Fibroblast of mammary gland (primary cell): ENCODE results near the gene PARVA.
A peak's percentile ranks its signal among the peaks of the same experiment; 100 is the strongest.

Experiments used
- DNase-seq: peaks from one replicate; pipeline ENCODE4 v3.0.0-alpha.2; 2010; ENCODE audit warnings: low read depth
- H3K4me3 ChIP-seq: 2 replicates; pipeline ENCODE4 v1.5.1; 2011; ENCODE audit warnings: low read depth, mild to moderate bottlenecking, low read length, moderate library complexity; ENCODE audit not compliant: control insufficient read depth
- CTCF ChIP-seq: conservative IDR thresholded peaks from 2 replicates; pipeline ENCODE4 v1.5.1; 2011; ENCODE audit warnings: low read depth, low read length, inconsistent platforms; ENCODE audit not compliant: control insufficient read depth, insufficient read depth

Gene PARVA

DNA sequence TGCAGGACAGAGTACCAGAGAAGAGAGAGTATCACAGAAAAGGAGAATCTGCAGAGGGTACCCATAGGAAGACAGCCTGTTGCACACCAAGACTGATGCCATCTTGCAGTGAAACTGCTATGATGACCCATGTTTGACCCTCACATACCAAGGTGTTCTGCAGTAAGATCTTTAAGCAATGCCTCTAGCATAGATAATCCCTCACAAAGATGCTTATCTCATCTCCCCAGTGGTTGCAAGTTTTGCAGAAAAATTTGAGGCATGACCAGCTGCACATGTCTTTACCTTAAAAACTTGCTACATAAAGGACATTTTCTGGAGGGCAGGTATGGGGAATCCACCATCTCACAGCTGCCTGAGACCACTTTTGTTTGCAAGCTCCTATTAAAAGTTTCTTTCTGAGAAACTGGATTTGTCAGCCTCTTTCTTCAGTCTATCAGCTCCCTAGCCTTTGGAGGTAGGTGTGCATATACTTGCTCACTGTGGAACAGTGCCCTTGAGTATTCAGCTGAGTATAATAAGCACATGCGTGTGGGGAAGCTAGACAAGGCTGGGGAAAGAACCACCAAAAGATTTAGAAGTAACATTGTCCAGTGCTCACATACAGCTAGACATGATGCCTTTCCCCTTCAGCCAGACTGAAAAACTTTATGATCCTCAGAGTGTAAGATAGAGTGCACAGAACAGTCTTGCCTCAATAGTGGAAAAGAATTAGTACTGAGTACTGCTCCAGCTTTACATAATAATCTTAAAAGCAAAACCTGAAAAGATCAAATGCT lies 196.5 kb downstream of the PARVA start:
- DNase-seq, result no peak
- H3K4me3 ChIP-seq, result no peak overlapping the region
- TF ChIP-seq CTCF, result no peak

DNA sequence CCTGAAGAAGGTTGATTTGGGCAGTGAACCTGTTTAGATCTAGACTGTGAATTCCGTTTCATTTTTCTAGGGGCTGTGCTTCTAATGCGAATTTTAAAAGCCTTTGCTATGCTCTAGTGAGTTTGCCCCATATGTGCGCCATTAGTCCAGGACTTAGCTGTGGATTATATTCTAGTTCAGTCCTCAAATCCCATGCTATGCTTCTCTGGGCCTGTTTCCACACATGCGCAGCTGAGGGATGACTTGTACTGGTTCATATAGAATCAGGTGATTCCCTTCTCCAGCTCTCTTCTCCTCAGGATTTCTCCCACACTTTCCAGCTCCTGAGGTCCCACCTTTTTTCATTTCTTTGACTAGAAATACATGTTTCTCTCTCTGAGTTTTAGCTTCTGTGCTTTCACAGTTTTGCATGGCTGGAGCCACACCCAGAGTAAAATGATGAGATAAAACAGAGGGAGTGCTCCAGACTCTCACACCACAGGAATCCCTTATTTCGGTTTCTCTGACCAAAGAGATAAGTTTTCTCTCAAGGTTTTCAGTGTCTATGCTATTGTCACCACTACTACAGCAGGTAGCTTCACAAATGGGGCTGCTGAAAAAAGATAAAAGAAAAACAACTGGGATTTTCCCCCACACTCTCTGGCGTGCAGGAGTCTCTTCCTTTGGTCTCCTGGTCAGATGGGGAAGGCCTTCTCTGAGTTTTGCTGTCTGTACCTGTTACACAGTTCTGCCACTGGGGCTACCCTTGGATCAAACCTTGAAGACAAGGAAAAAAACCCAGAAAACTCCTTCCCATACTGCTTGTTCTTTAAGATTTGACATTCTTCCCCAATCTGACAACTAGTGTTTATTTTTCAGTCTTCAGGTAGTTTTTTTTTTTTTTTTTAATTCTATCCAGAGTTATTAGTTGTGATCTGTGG lies 200.6 kb downstream of the PARVA start:
- DNase-seq, result no peak
- no peak overlapping the region for H3K4me3 ChIP-seq
- no peak for TF ChIP-seq CTCF

DNA sequence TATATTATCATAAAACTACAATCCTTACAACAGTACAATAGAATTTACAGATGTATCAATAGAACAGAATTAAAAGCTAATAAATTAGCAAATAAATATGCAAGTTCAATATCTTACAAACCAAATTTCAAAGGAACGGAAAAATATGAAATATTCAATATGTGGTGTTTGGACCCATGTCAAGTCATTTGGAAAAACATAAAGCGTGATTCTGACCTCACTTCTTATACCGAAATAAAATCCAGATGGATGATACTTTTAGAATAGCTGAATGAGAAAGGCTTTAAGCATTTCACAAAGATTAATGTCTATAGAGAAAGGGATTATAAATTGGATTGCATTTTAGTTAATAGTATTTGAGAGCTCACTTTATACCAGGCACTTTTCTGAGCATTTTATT lies 204.0 kb downstream of the PARVA start:
- DNase-seq, result no peak
- TF ChIP-seq CTCF, result no peak
- H3K4me3 ChIP-seq, result no peak overlapping the region

GRCh38 chr11:12581923-12582322 lies 204.6 kb downstream of the PARVA start:
- TF ChIP-seq CTCF, result no peak
- H3K4me3 ChIP-seq, result no peak overlapping the region
- peak; percentile 74 for DNase-seq
